SJCRH30 (cell line): ENCODE data around the gene TCERG1L. TPM values are rescaled to one million over a fixed set of nuclear protein-coding genes. Genes with fewer than 3 reads are reported as not detected.
"Not testable (repeated sequence)": the region's sequence is repeated elsewhere in the genome, so short reads cannot be mapped to it uniquely, and the experiment has no call there.

Source experiments
- DNase-seq, 2 experiments: peaks; one replicate each; pipeline ENCODE4 v3.0.0-alpha.2; 2015 to 2020
- H3K27ac ChIP-seq: fragments of 250-450 bp; sonication (Bioruptor Pico); 2 replicates; pipeline ENCODE4 v1.5.1; 2020; ENCODE audit warnings: mild to moderate bottlenecking, moderate library complexity
- H3K27me3 ChIP-seq: fragments of 250-450 bp; sonication (Bioruptor Pico); 2 replicates; pipeline ENCODE4 v1.5.1; 2020; ENCODE audit warnings: mild to moderate bottlenecking, moderate library complexity
- H3K36me3 ChIP-seq: fragments of 250-450 bp; sonication (Bioruptor Pico); 2 replicates; pipeline ENCODE4 v1.5.1; 2020; ENCODE audit warnings: mild to moderate bottlenecking, moderate library complexity
- H3K4me1 ChIP-seq: fragments of 250-450 bp; sonication (Bioruptor Pico); 2 replicates; pipeline ENCODE4 v1.5.1; 2020; ENCODE audit warnings: mild to moderate bottlenecking, moderate library complexity
- H3K4me3 ChIP-seq: fragments of 250-450 bp; sonication (Bioruptor Pico); 2 replicates; pipeline ENCODE4 v1.5.1; 2020; ENCODE audit warnings: mild to moderate bottlenecking, moderate library complexity
- H3K9me3 ChIP-seq: fragments of 250-450 bp; sonication (Bioruptor Pico); replicated peaks from 2 replicates; pipeline ENCODE4 v1.5.1; 2020; ENCODE audit warnings: mild to moderate bottlenecking, moderate library complexity
- total RNA-seq: library from RNA; depleted of rRNA; stranded (reverse); fragments of >200 nt; shearing (Covaris generic); gene quantifications from 2 replicates; pipeline ENCODE4 v1.2.3, GENCODE V29; 2014

Gene TCERG1L
- total RNA-seq, 1 experiment from 2014 or later: not detected

DNA sequence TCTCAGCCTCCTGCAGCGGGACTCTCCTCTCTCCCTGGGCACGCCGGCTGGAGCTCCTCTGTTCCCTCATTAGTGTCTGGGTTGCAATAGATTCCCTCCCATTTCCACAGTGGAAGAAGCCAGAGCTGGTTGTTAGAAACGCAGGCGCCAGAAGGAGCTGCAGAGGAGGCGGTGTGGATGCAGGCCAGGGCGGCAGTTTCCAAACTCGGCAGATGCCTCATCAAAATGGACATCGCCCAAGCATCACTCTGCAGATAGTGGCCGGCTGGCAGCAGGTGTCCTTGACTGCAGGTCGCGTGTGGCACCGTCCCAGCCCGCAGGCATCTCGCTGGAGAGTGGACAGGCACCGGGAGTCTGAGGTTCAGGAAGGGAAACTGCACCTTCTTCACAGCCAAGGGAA, 201.8 kb downstream of the TCERG1L start:
- Histone ChIP-seq H3K36me3 (no peaks in the 10 kb centered on the region), H3K4me3 (no peak overlapping the region), H3K27me3 (no peaks in the 10 kb centered on the region), H3K9me3 (no peaks in the 10 kb centered on the region), H3K4me1 (no peaks in the 10 kb centered on the region), H3K27ac (no peak overlapping the region)
- DNase-seq: no peak

DNA sequence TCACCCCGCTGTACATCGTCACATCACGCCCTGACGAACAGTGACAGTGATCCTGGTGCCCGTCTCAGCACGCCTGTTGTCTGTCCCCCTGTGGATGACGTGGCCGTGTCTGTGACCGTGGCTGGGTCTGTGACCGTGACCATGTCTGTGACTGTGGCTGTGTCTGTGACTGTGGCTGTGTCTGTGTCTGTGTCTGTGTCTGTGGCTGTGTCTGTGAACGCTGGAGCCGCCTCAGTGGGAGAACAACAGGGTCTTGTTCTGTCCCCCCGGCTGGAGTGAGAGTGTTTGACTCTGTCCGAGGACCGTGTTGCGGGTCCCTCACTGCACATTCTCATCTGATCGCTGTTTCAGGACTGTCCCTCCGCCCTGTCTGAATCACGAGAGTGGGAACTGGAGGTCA, 202.2 kb downstream of the TCERG1L start:
- Histone ChIP-seq H3K36me3 (no peaks in the 10 kb centered on the region), H3K4me1 (no peaks in the 10 kb centered on the region), H3K4me3 (no peak overlapping the region), H3K27ac (no peak overlapping the region), H3K9me3 (no peaks in the 10 kb centered on the region), H3K27me3 (no peaks in the 10 kb centered on the region)
- DNase-seq: no peak

DNA sequence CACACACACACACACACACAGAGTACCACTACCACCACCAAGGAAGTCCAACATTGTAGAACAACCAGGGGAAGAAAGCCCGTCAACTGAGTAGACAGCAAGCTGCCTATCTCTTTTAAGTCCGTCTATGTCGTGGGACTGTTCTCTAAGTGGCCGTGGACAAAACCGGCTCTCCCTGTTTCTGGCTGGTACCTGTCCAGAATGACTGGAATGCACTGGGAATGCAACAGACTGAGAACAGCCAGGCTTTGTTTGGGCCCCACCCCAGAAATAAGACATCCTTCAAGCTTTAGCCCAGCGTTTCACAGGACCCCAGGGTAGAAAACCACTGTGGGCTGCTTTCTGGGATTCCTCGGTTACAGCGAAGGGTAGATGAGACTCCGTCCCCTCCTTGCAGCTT, 203.6 kb downstream of the TCERG1L start:
- no peaks in the 10 kb centered on the region for H3K4me1 ChIP-seq
- no peaks in the 10 kb centered on the region for H3K27me3 ChIP-seq
- no peak overlapping the region for H3K4me3 ChIP-seq
- no peak overlapping the region for H3K27ac ChIP-seq
- DNase-seq: no peak
- H3K9me3 ChIP-seq: no peaks in the 10 kb centered on the region
- H3K36me3 ChIP-seq: no peaks in the 10 kb centered on the region

DNA sequence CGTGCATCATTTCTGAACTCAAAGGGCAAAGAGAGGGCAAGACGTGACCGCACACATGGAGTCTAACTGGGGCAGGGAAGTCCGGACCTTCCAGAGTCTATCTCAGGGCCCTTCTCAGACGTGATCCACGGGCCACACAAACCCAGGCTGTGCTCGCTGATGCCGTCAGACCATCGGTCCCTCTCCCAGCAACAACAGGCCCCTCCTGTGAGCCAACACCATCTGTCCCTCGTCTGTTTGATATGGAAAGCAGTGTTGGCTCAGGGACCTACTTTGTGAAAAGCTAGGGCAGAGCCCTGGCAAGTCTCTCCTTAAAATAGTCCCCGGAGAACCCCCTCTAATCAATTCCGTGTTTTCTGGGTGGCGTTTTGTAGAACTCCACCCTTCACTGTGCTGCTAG, 208.8 kb downstream of the TCERG1L start:
- Histone ChIP-seq H3K27me3 (no peaks in the 10 kb centered on the region), H3K4me3 (no peak overlapping the region), H3K27ac (no peak overlapping the region), H3K9me3 (no peaks in the 10 kb centered on the region), H3K36me3 (no peaks in the 10 kb centered on the region), H3K4me1 (no peaks in the 10 kb centered on the region)
- DNase-seq: no peak

DNA sequence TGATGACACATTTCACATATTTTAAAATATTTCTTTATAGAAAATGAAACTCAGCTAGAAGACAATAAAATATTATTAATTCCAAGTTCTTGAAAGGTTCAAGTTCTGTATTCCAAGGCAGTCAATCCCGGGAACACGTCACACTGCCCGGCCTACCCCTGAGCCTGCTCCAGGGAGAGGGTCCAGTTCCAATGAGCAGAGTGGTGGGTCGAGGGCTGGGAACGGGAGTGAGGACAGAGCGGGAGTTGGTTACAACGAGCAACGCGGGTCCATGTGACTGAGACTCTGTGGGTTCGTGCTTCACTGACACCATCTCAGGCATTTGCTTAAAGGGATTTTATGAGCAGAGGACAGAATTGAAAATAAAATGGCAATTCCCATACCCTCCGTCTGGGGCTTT, 209.4 kb downstream of the TCERG1L start:
- H3K27me3 ChIP-seq: no peaks in the 10 kb centered on the region
- H3K27ac ChIP-seq: no peak overlapping the region
- H3K9me3 ChIP-seq: no peaks in the 10 kb centered on the region
- H3K4me3 ChIP-seq: no peak overlapping the region
- no peak for DNase-seq
- no peaks in the 10 kb centered on the region for H3K4me1 ChIP-seq
- no peaks in the 10 kb centered on the region for H3K36me3 ChIP-seq

DNA sequence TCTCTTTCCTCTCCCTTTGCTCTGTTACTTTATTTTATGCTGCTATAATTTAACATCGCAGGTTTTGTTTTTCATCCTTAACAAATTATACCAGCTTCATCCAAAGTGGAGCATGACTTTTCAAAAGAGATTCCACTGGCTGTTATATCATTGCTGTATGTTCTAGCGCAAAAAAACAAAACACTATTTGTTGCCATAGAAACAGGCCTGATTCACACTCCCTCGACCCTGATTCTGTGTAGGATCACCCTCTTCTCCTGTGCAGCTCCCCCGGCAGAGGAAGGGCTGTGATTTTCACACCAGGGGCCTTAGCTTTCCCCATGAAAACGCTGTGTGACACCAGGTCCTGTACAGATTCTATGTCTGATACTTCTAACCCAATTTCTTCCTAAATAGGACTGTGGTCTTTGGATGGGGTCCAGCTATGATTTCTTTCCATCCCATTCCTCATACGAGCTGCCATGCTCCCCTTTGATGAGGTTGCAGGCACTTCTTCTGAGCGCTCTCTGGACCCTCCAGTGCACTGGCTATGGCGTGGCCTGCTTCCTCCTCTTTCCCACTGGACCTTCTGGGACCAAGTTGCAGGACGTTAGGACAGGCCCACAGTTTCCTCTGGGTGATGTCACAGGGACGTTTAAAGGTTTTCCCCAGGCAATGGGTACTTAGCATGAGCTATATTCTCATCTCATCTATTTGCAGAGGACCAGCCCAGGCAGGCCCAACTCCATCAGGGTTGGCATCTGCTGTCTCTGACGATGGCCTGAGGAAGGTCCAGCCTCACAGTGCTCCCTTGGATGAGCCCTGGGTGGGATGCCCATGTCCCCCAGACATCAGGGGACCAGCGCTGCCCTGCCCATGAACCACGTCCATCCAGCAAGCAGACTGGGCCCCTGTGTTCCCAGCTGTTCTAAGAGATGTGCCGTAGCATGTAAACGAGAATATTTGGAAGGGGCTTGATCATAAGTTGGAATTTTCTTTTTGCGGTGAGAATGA, 210.8 kb downstream of the TCERG1L start:
- not testable (repeated sequence) for DNase-seq, H3K9me3 ChIP-seq, H3K27me3 ChIP-seq, H3K4me1 ChIP-seq, H3K36me3 ChIP-seq, H3K27ac ChIP-seq, H3K4me3 ChIP-seq

DNA sequence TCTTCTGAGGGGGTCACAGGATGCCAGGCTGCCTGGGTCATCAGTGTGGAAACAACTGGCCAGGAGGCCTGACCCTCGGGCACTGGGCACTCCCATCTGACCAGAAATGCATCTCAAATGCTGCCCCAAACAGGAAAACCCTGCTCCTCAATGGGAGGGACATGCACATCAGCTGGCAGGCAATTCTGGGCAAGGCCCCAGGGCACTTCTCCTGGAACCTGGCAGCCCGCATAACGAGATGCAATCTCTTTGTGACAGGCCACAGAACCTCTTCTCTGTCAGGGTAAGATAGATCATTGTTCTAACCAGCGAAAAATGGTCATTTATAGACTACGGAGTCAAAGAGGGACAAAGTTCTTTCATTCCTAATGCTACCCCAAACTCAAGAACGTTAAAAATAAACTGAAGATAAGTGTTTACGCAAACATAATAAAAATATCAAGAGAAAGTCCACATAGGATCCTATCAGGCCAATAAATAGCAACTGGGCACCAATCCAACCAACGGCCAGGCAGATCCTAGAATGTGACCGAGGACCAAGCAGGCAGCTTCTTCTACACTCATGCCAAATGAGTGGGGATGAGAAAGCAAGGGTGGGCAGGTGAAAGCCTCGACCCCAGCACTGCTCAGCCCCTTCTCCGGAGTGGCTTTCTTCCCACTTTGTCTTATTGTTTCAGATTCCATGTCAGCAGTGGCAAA, 212.3 kb downstream of the TCERG1L start:
- Histone ChIP-seq H3K27me3 (no peaks in the 10 kb centered on the region), H3K4me3 (no peak overlapping the region), H3K27ac (no peak overlapping the region), H3K9me3 (no peaks in the 10 kb centered on the region), H3K4me1 (no peaks in the 10 kb centered on the region), H3K36me3 (no peaks in the 10 kb centered on the region)
- no peak for DNase-seq

DNA sequence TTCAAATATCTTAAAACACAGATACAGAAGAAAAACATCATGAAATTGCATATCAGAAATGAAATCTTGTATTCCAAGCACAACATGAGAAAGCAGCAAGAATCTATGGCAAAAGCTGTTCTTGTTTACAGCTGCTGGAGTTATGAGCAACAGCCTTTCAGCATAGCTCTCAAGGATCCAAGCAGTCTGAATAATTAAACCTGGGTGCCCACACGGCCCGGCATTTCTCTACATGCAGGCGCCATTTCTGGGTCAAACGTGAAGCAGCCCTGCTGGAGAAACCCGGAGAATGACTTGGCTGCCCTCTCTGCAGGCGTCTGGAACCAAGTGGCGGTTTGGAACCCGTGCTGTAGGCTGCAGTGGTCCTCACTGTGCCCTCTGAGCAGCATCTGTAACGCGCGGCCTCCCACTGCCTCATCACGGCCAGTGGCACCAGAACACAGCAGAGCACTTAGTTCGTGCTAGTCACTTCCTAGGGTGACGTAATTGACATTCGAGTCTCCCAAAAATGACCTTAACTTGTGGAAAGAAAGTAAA, 213.0 kb downstream of the TCERG1L start:
- no peak for DNase-seq
- H3K27me3 ChIP-seq: no peaks in the 10 kb centered on the region
- no peaks in the 10 kb centered on the region for H3K36me3 ChIP-seq
- H3K27ac ChIP-seq: no peak overlapping the region
- H3K4me3 ChIP-seq: no peak overlapping the region
- no peaks in the 10 kb centered on the region for H3K9me3 ChIP-seq
- no peaks in the 10 kb centered on the region for H3K4me1 ChIP-seq

DNA sequence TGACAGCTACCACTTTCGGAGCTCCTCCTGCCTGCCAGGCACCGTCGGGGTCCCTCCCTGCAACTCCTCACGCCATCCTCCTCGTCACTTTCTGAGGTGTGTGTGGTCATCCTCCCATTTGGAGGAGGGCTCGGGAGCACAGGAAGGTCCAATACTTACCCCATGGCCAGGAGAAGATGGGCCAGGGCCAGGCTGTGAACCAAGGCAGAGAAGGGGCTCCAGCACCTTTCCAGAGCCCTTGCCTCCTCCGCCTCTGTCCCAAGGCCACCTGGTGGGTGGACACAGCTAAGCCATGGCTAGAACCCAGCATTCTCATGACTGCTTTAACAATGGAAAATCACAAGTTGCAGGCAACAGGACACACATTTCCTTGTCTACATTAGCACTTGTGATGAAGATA, 215.5 kb downstream of the TCERG1L start:
- Histone ChIP-seq H3K4me3 (no peak overlapping the region), H3K4me1 (no peaks in the 10 kb centered on the region), H3K27me3 (no peaks in the 10 kb centered on the region), H3K9me3 (no peaks in the 10 kb centered on the region), H3K36me3 (no peaks in the 10 kb centered on the region), H3K27ac (no peak overlapping the region)
- no peak for DNase-seq

DNA sequence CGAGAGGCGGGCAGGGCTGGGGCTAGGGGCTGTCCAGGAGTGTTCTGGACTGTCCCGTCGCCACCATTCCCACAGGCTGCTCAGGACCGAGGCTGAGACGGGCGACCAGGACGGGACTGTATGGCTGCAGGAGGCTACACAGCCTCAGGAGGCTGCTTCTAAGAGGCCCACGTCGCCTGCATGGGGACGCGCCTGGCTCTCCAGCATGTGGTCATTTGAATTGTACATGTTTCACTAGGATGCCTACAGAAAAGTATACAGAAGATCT, 216.3 kb downstream of the TCERG1L start:
- no peaks in the 10 kb centered on the region for H3K9me3 ChIP-seq
- no peak for DNase-seq

DNA sequence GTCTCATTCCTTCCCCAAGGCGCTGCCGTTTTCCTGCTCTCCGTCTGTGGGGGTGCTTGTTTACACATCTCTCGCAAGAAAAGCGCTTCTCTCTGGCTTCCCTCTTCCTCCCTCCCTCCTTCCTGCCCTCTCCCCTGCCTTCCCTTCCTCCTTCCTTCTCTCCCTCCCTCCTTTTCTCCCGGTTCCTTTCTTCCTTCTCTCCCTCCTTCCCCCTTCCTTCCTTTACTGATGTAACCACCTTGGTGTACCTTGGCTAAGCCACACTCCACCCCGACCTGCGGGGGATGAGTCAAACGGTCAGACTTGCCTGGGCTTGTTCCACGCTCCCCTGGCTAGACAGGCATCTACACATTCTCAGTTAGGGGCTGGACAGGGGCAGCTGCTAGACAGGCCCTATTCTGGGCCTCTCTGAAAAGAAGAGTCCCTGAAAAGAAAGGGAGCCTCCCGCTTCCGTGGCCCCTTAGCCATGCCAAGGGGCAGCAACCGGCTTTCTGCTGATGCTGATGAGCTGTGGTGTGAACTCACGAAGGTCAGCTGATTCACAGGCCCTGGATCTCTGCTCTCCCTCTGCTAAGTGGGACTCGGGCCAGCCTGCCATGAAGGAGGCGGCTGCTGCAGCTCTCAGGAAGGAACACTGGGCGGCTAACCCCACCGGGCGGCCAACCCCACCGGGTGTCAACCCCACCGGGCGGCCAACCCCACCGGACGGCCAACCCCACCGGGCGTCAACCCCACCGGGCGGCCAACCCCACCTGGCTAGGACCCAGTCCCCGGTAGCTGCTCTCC, 216.8 kb downstream of the TCERG1L start:
- no peak for DNase-seq
- H3K27me3 ChIP-seq: no peaks in the 10 kb centered on the region
- no peaks in the 10 kb centered on the region for H3K9me3 ChIP-seq

More for the DNA sequence above, 216.3 kb downstream of the TCERG1L start:
- Histone ChIP-seq H3K4me1 (no peaks in the 10 kb centered on the region), H3K27ac (no peak overlapping the region), H3K27me3 (no peaks in the 10 kb centered on the region), H3K4me3 (no peak overlapping the region), H3K36me3 (no peaks in the 10 kb centered on the region)

DNA sequence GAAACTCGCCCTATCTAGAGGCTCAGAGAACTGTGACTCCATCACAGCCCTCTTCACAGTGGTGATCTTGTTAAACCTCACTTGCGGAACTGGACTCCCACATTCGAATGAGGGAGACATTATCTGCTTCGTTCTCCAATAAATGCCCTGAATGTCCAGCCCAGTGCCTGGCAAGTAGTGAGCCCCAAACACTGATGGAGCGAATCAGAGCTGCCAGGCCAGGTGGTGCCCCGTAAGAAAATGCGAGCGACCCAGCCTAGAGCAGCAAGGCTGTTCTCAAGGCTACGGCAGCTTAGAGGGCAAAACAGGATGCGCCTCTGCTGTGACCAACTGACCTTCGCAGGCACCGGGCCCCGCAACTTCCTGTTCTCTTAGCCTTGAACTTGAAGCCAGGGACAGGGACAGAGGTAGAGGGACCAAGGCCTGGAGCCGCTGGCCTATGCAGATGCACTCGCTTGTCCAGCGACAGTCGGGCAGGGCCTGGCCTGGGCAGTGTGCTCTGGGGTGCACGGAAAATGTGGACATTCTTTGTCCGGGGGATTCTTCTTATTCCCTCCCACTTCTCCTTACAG, 217.6 kb downstream of the TCERG1L start:
- H3K36me3 ChIP-seq: no peaks in the 10 kb centered on the region
- no peak overlapping the region for H3K4me3 ChIP-seq
- H3K27ac ChIP-seq: no peak overlapping the region
- no peaks in the 10 kb centered on the region for H3K9me3 ChIP-seq
- no peaks in the 10 kb centered on the region for H3K27me3 ChIP-seq
- no peaks in the 10 kb centered on the region for H3K4me1 ChIP-seq
- DNase-seq: no peak

More for the DNA sequence above, 216.8 kb downstream of the TCERG1L start:
- Histone ChIP-seq H3K4me1 (no peaks in the 10 kb centered on the region), H3K4me3 (no peak overlapping the region), H3K27ac (no peak overlapping the region), H3K36me3 (no peaks in the 10 kb centered on the region)

DNA sequence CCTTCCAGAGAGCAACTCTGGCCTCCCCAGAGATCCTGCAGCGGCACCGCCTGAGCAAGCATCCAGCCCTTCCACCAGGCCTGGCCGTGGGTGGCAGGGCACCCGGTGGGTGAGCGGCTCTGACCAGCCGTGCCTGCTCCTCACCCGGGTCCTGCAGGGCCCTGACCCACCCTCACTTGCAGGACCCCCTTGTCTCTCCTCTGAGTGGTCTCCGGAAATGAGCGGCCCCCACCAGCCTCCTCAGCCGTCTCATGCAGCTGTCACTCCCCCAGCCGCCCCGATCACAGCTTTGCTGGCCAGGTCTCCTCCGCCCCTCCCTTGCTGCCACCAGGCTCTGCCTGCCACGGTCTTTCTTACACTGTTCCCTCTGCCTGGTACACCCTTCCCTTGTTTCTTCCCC, 218.2 kb downstream of the TCERG1L start:
- Histone ChIP-seq H3K27me3 (no peaks in the 10 kb centered on the region), H3K4me3 (no peak overlapping the region), H3K9me3 (no peaks in the 10 kb centered on the region), H3K36me3 (no peaks in the 10 kb centered on the region), H3K27ac (no peak overlapping the region), H3K4me1 (no peaks in the 10 kb centered on the region)
- no peak for DNase-seq

DNA sequence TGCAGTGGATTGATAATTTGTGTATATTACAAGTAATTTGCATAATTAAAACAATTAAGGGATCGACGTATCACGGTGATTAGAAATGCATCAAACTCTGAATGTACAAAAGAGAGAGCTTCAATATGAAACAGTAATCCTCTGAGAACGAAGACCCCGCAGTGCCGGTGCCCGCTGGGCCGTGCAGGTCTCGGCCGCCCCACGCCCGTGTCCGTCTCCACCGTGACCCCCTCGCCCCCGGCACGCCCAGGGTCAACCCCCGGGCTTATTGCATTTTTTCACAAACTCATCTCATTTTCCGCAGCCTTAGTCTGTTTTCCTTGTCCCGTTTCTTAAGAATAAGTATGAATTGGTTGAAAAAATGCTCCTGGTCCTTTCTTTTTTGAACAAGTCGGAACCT, 218.6 kb downstream of the TCERG1L start:
- no peak overlapping the region for H3K4me3 ChIP-seq
- H3K27ac ChIP-seq: no peak overlapping the region
- H3K4me1 ChIP-seq: no peaks in the 10 kb centered on the region
- DNase-seq: no peak
- no peaks in the 10 kb centered on the region for H3K9me3 ChIP-seq
- no peaks in the 10 kb centered on the region for H3K27me3 ChIP-seq
- no peaks in the 10 kb centered on the region for H3K36me3 ChIP-seq
